Transverse colon (tissue), 4 donors: Measurements from ENCODE around the gene MBOAT1. TPM values are rescaled to one million over a fixed set of nuclear protein-coding genes. Genes with fewer than 3 reads are reported as not detected.

Experiments used
- DNase-seq: peaks from one replicate; pipeline ENCODE4 v3.0.0-alpha.2; 2019
- H3K27ac ChIP-seq, 4 donors: fragments of 200-600 bp; sonication (generic); 2 replicates each; pipeline ENCODE4 v1.5.1; 2016 to 2018; ENCODE audit warnings: inconsistent platforms in 4 of 4
- H3K27me3 ChIP-seq: fragments of 200-600 bp; sonication (generic); 2 replicates; pipeline ENCODE4 v1.5.1; 2017; ENCODE audit warnings: inconsistent platforms
- H3K36me3 ChIP-seq, 4 donors: fragments of 200-600 bp; sonication (generic); 2 replicates each; pipeline ENCODE4 v1.5.1; 2017 to 2019; ENCODE audit warnings: inconsistent platforms in 4 of 4
- H3K4me1 ChIP-seq, 4 donors: fragments of 200-600 bp; sonication (generic); 2 replicates each; pipeline ENCODE4 v1.5.1; 2017 to 2020; ENCODE audit warnings: inconsistent platforms in 4 of 4
- H3K4me3 ChIP-seq, 4 donors: fragments of 200-600 bp; sonication (generic); 1 replicate in 1 of 4; 2 replicates in 3 of 4; pipeline versions ENCODE4 v1.5.1 to v1.6.1; 2017 to 2019; ENCODE audit warnings: inconsistent platforms in 4 of 4
- H3K9me3 ChIP-seq, 2 donors: fragments of 200-600 bp; sonication (generic); 2 replicates each; pipeline ENCODE4 v1.5.1; 2017 to 2019; ENCODE audit warnings: inconsistent platforms in 2 of 2
- EP300 ChIP-seq: sonication (generic); formaldehyde crosslinking; IDR thresholded peaks from one replicate; pipeline ENCODE4 v1.6.1; 2017; ENCODE audit warnings: antibody characterized with exemption, low read depth
- POLR2A ChIP-seq: fragments of 450-650 bp; IDR thresholded peaks from one replicate; pipeline ENCODE4 v1.6.1; 2016; ENCODE audit warnings: antibody characterized with exemption, mild to moderate bottlenecking, moderate library complexity
- POLR2AphosphoS5 ChIP-seq, 3 donors: sonication (generic); formaldehyde crosslinking; IDR thresholded peaks; one replicate each; pipeline ENCODE4 v1.6.1; 2016; ENCODE audit warnings: antibody characterized with exemption in 3 of 3
- WGBS, 2 donors: methylation state at CpG; one replicate each; pipeline ENCODE4 v1.1.5; 2018; ENCODE audit warnings: low coverage in 1 of 2; 5-methylcytosine and 5-hydroxymethylcytosine counted together
- in situ Hi-C, 4 donors: fragments of 200-750 bp; cut with MboI; loops; one replicate each; pipeline versions ENCODE4 v1.15.0 to v1.15.1; 2017; ENCODE audit warnings: low sequenced_read_pairs in 3 of 4, low pct_ligation_motif_present in 1 of 4, low pct_unique_long_range_greater_than_20kb in 1 of 4
- intact Hi-C: fragments of 100-400 bp; cut with DNase I; formaldehyde crosslinking; loops from one replicate; pipeline ENCODE4 v1.15.1; 2023; ENCODE audit warnings: low total_unique reads
- total RNA-seq, 4 donors: library from RNA; depleted of rRNA; stranded (reverse); fragments of >200 nt; gene quantifications; one replicate each; pipeline ENCODE4 v1.1.0, GENCODE V29; 2016
- TF ChIP-seq, protein P1 (sequence below), 5 experiments: fragments of 200-600 bp in 3 of 5; fragments of 450-650 bp in 2 of 5; sonication (generic) in 3 of 5; IDR thresholded peaks; 1 replicate in 2 of 5; 2 replicates in 3 of 5; pipeline ENCODE4 v1.5.1; 2016 to 2017; ENCODE audit warnings: antibody characterized with exemption in 5 of 5, inconsistent platforms in 3 of 5, mild to moderate bottlenecking in 2 of 5, moderate library complexity in 1 of 5

MBOAT1 gene
- total RNA-seq, 4 donors from 2014 or later, result 10.3 to 85.3 (median 66.5) TPM

DNA sequence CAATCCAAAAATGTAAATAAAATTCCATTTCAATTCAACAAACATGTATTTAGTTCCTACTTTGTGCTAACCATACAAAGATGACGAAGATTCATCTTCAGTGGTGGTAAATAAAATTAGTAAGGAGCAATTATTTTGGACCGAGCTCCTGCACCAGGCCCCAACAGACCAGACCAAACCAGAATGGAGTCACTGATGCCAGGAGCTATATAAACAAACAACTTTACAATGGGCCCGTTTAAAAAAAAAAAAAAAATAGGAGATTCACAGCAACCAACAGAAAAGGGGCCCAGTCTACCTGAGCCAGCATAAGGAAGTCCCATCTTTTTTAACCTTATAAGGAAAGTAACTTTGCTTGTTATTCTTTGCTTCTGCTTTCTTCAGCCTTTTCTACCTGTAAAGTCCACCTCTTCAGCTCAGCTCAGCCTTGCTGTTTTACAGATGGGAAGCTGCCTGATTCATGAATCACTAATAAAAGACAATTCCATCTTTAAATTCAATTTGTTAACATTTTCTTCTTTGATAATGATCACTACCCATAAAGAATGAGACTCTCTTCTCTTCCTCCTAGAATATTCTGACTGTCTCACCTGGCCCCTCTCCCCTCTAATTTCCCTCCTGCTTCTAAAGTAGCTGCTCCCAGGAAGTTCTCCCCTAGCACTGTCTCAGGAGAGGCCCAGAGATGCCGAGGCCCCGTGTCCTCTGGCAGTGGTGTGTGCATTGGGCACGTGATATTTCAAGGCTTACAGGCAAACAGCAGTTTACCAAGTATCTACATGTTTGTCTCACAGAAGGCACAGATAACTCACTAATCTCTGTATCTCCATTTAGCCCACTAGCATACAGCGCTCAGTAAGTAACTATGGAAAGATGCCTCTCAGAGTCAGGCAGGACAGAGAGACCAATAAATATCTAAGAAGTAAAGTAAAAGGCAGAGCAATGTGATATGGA, 8.4 kb downstream of the MBOAT1 start:
- 49 to 55% methylated on average over 6 to 7 of the region's 7 CpGs for WGBS, 2 donors
- no peak for DNase-seq

DNA sequence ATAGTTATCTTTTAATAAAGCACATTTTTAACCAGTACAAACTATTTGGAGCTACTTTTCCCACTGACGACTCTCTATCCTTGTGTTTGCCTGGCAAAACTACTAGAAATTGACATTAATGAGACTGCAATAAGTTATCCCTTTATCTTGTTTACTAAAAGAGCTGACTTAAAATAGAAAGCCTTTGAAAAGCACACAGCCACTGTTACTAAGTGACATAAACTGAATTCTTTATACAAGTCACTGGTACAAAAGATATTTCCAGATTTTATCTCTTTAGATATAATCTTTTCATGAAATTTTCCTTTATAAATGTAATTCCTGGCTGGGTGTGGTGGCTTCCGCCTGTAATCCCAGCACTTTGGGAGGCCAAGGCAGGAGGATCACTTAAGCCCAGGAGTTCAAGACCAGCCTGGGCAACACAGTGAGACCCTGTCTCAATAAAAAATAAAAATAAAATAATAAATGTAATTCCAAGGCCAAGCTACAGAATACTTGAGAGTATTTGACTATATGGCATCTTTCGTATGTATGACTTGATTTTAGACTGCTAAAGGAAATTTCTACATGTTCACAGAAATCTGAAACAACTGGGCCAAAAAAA, 9.5 kb downstream of the MBOAT1 start:
- Histone ChIP-seq H3K4me3 (no peak overlapping the region), H3K27ac (peak overlapping the region; percentile 58 to 78 (median 64)), H3K4me1 (peaks cover 39 to 94% (median 56%) of the 10 kb centered on the region in 4 donors), H3K9me3 (no peaks in the 10 kb centered on the region), H3K36me3 (no peaks in the 10 kb centered on the region), H3K27me3 (no peaks in the 10 kb centered on the region)
- DNase-seq, result no peak
- intact Hi-C loops (no loop called here), in situ Hi-C loops (no loop called here)
- 66 to 75% methylated on average over 3 of the region's 3 CpGs for whole genome bisulfite sequencing, 2 donors
- TF ChIP-seq POLR2A (no peak), POLR2AphosphoS5 (IDR thresholded peaks at IDR 0.05) (no peak), EP300 (no peak)
- TF ChIP-seq, protein P1, sequence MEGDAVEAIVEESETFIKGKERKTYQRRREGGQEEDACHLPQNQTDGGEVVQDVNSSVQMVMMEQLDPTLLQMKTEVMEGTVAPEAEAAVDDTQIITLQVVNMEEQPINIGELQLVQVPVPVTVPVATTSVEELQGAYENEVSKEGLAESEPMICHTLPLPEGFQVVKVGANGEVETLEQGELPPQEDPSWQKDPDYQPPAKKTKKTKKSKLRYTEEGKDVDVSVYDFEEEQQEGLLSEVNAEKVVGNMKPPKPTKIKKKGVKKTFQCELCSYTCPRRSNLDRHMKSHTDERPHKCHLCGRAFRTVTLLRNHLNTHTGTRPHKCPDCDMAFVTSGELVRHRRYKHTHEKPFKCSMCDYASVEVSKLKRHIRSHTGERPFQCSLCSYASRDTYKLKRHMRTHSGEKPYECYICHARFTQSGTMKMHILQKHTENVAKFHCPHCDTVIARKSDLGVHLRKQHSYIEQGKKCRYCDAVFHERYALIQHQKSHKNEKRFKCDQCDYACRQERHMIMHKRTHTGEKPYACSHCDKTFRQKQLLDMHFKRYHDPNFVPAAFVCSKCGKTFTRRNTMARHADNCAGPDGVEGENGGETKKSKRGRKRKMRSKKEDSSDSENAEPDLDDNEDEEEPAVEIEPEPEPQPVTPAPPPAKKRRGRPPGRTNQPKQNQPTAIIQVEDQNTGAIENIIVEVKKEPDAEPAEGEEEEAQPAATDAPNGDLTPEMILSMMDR (IDR thresholded peaks at IDR 0.05), result no peak

More for the DNA sequence above, 8.4 kb downstream of the MBOAT1 start:
- Histone ChIP-seq H3K27me3 (no peaks in the 10 kb centered on the region), H3K9me3 (no peaks in the 10 kb centered on the region), H3K27ac (peak overlapping the region; percentile 39 to 78 (median 59)), H3K4me3 (no peak overlapping the region), H3K4me1 (peaks cover 37 to 90% (median 51%) of the 10 kb centered on the region in 4 donors), H3K36me3 (no peaks in the 10 kb centered on the region)
- TF ChIP-seq EP300 (no peak), POLR2AphosphoS5 (IDR thresholded peaks at IDR 0.05) (no peak), POLR2A (no peak)
- TF ChIP-seq, protein P1 (IDR thresholded peaks at IDR 0.05), result no peak
- in situ Hi-C loops, result no loop called here
- intact Hi-C loops, result no loop called here

DNA sequence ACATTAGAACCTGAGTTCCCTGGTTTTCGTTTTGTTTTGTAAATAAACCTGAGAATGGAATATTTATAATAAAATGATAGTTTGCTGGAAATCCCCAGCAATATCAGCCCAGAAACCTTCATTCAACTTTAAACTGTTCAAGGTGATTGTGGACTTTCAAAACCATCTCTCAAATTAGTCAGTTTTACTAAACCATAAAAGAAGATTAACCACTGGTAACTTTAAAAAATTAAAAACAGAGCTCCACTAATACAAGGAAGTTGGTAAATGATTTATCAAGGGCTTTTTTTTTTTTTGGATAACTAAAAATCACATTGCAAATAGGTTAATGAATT, 10.0 kb downstream of the MBOAT1 start:
- WGBS, 2 donors, result 29 to 37% methylated on average over 1 of the region's 1 CpG
- no peaks in the 10 kb centered on the region for H3K27me3 ChIP-seq
- intact Hi-C loops (no loop called here), in situ Hi-C loops (no loop called here)
- peaks cover 39 to 95% (median 59%) of the 10 kb centered on the region in 4 donors for H3K4me1 ChIP-seq
- no peak overlapping the region for H3K4me3 ChIP-seq
- TF ChIP-seq POLR2AphosphoS5 (IDR thresholded peaks at IDR 0.05), result no peak
- TF ChIP-seq EP300, result no peak
- no peak for TF ChIP-seq POLR2A
- TF ChIP-seq, protein P1 (IDR thresholded peaks at IDR 0.05), result no peak
- H3K9me3 ChIP-seq, result no peaks in the 10 kb centered on the region
- no peak for DNase-seq
- H3K27ac ChIP-seq, result peak overlapping the region; percentile 58 to 78 (median 64)
- no peaks in the 10 kb centered on the region for H3K36me3 ChIP-seq

DNA sequence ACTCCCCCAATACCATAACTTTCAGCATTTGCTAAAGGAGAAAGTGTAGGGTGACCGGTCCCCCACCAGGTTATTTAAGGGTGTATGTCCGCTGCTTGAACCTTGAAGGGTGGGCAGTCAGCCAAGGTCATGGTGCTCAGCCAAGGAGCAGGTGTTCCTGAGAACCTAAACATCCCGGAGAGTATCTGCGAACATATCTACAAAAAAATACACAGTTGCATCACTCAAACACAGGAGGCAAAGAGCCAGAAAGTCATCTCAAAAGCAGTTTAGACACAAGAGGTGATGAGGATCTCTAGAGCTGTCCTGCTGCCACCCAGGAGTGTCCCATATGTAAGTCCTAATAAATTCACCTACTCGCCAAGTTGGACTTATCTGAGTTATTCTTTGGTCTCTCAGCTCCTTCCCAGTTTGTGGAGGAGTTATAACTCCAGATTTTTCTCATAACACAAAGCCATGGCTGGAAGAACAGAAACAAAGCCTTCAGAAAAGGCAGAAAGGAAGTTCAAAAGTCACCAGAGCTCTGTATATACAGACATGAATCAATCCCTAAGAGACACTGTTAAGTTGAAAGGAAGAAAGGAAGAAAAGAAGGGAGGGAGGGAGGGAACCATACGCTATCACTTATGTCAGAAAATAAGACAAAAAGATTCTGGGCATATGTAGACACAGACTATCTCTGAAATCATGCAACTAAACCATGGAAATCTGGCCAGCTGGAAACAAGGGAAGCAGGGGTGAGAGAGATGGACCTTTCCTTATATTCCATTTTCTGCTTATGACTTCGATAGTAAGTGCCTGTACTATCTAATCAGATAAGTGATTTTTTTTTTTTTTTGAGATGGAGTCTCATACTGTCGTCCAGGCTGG, 11.3 kb downstream of the MBOAT1 start:
- no peaks in the 10 kb centered on the region for H3K36me3 ChIP-seq
- in situ Hi-C loops (no loop called here), intact Hi-C loops (no loop called here)
- peaks cover 39 to 82% (median 57%) of the 10 kb centered on the region in 4 donors for H3K4me1 ChIP-seq
- TF ChIP-seq, protein P1 (IDR thresholded peaks at IDR 0.05), result no peak
- TF ChIP-seq POLR2A (no peak), EP300 (no peak), POLR2AphosphoS5 (IDR thresholded peaks at IDR 0.05) (no peak)
- no peaks in the 10 kb centered on the region for H3K27me3 ChIP-seq
- no peak for DNase-seq
- H3K9me3 ChIP-seq, result no peaks in the 10 kb centered on the region
- peak overlapping the region; percentile 69 to 78 (median 77) for H3K27ac ChIP-seq
- no peak overlapping the region for H3K4me3 ChIP-seq
- WGBS, 2 donors, result 54 to 61% methylated on average over 3 to 8 of the region's 8 CpGs
